Measurements from ENCODE around the gene UNC93B1. TPM values are rescaled to one million over a fixed set of nuclear protein-coding genes. Genes with fewer than 3 reads are reported as not detected.

Gene UNC93B1
- total and polyA plus RNA-seq, 2 of the 8 experiments (the other 6 are each of a cell fraction or from before 2014, with no cell fraction given), result 18.9 to 34.3 TPM

DNA sequence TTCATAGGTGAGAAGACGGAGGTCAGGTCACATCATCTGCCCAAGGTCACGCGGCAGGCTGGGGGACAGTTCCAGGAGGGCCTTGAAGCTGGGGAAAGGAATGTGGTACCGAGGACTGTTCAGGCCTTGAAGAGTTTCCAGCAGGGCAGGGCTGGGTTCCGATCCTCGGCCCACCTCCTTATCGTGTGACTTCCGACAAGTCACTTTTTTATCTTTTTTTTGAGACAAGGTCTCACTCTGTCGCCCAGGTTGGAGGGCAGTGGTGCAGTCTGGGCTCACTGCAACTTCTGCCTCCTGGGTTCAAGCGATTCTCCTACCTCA lies 27.2 kb upstream of the UNC93B1 start:
- CTCF ChIA-PET (ENCODE audit: partially characterized antibody), result interaction anchor here (0.7 to 1.3 kb wide), 6 partner anchors 10 to 165 kb away, joined by 3 to 4 read pairs (median 3); partner anchors contain the start of gene ALDH3B1
- TF ChIP-seq JUN (IDR thresholded peaks at IDR 0.05; ENCODE audit: low read depth, low read length) (no peak), KDM1A (IDR thresholded peaks at IDR 0.05; ENCODE audit: borderline replicate concordance, low read length) (0 out of 2 replicates have a peak, but pooled peaks have one; percentile 68)

More for the DNA sequence above, 27.2 kb upstream of the UNC93B1 start:
- peak overlapping the region; percentile 76 to 86 for H3K4me2 ChIP-seq (ENCODE audit: insufficient read depth in 1 of 2, low read depth in 2 of 2, low read length in 2 of 2)
- no peak overlapping the region for H2BK15ac ChIP-seq (ENCODE audit: low read length)
- FAIRE-seq (no peak), DNase-seq (ENCODE audit: low read depth in 1 of 2, low spot score in 2 of 2) (no peak)
- no peak overlapping the region for H2BK12ac ChIP-seq (ENCODE audit: low read depth, low read length)
- H3K18ac ChIP-seq (ENCODE audit: extremely low read depth, low read length), result no peak overlapping the region; the same call in 1 of the 2 replicates
- H4K20me1 ChIP-seq (replicated peaks in 1 of 2; ENCODE audit: control insufficient read depth in 1 of 2, insufficient read depth in 2 of 2, low read length in 2 of 2), result peaks cover 0 to 5% of the 10 kb centered on the region in 2 experiments
- H3K4me3 ChIP-seq (ENCODE audit: extremely low read depth in 1 of 4, insufficient read depth in 2 of 4, low read depth in 3 of 4, low read length in 4 of 4), result peak overlapping the region; percentile 73 to 82 (median 80)
- H3K4me1 ChIP-seq (replicated peaks in 1 of 4; ENCODE audit: control insufficient read depth in 3 of 4, insufficient read depth in 4 of 4, low read length in 3 of 4), result peaks cover 0 to 8% (median 6%) of the 10 kb centered on the region in 4 experiments; a peak in 5 of 7 replicates
- H4K91ac ChIP-seq (replicated peaks; ENCODE audit: insufficient read length, low read length), result no peak overlapping the region
- peaks cover 11% of the 10 kb centered on the region for H3K79me1 ChIP-seq (ENCODE audit: low read depth, low read length)
- peaks cover 3% of the 10 kb centered on the region; the same call in 1 of the 2 replicates for H3K23me2 ChIP-seq (ENCODE audit: low read depth, low read length)
- no peak overlapping the region for H2BK20ac ChIP-seq (ENCODE audit: low read length)
- no peaks in the 10 kb centered on the region for H3K9me3 ChIP-seq (ENCODE audit: insufficient read depth in 2 of 2, low read depth in 1 of 2, low read length in 1 of 2)
- H2BK120ac ChIP-seq (replicated peaks; ENCODE audit: low read depth, low read length), result no peak overlapping the region
- H3K36me3 ChIP-seq (ENCODE audit: control insufficient read depth in 2 of 4, insufficient read depth in 4 of 4, low read length in 3 of 4), result peaks cover 4 to 17% (median 15%) of the 10 kb centered on the region in 4 experiments
- WGBS, 2 experiments (ENCODE audit: extremely low coverage in 1 of 2, insufficient coverage in 1 of 2, insufficient read length in 1 of 2, insufficient replicate concordance in 2 of 2, low coverage in 1 of 2, low lambda C conversion rate in 2 of 2, missing lambda C conversion rate in 1 of 2), result 39% methylated on average over 10 of the region's 10 CpGs; no CpG with 5 or more reads in 1 of the 2 experiments
- H3K79me2 ChIP-seq (ENCODE audit: control insufficient read depth in 1 of 2, insufficient read depth in 2 of 2, low read length in 2 of 2), result peaks cover 0 to 22% of the 10 kb centered on the region in 2 experiments; a peak in 2 of 4 replicates
- POLR2A ChIA-PET (ENCODE audit: partially characterized antibody), result interaction anchor here (1.8 to 16.6 kb wide), 3 partner anchors 10 to 21 kb away, joined by 6 to 183 read pairs (median 24); no protein-coding TSS in a partner anchor
- no peak overlapping the region for H3K14ac ChIP-seq (ENCODE audit: insufficient read length)
- peak overlapping the region; percentile 96 for H2BK5ac ChIP-seq (ENCODE audit: low read depth, low read length)
- no peak overlapping the region for H3K56ac ChIP-seq (replicated peaks; ENCODE audit: insufficient read length, low read depth, low read length)
- H2AFZ ChIP-seq (ENCODE audit: low read length), result no peak overlapping the region
- H2AK5ac ChIP-seq (ENCODE audit: low read depth, low read length), result 0 out of 2 replicates have a peak overlapping the region, but pooled peaks have one; percentile 24
- H3K27ac ChIP-seq (ENCODE audit: low read depth, low read length), result peak overlapping the region; percentile 83
- H4K5ac ChIP-seq (ENCODE audit: insufficient read length, low read depth, low read length), result no peak overlapping the region
- no peak overlapping the region for H3K23ac ChIP-seq (ENCODE audit: insufficient read length)
- no peak overlapping the region for H3K4ac ChIP-seq (replicated peaks; ENCODE audit: insufficient read length, low read depth, low read length)
- peak overlapping the region in 3 of 4 experiments; percentile 65 to 94 (median 91); a peak in 6 of 7 replicates for H3K9ac ChIP-seq (replicated peaks in 1 of 4; ENCODE audit: extremely low read depth in 1 of 4, low read depth in 3 of 4, low read length in 3 of 4)
- H3K27me3 ChIP-seq (replicated peaks in 1 of 4; ENCODE audit: control insufficient read depth in 3 of 4, extremely low read depth in 1 of 4, insufficient read depth in 3 of 4, low read length in 3 of 4), result no peaks in the 10 kb centered on the region
- 0 out of 2 replicates have a peak overlapping the region, but pooled peaks have one; percentile 22 for H4K8ac ChIP-seq (ENCODE audit: extremely low read depth, insufficient read depth, low read length)

Measured in H1 (cell line).